Thoracic aorta (tissue), 2 donors: ENCODE results near the gene GPR155. TPM values are rescaled to one million over a fixed set of nuclear protein-coding genes. Genes with fewer than 3 reads are reported as not detected.

Experiments
- ATAC-seq: fragments of 150-250 bp; one replicate; pipeline ENCODE4 v1.8.0; 2017; ENCODE audit warnings: low read depth; ENCODE audit not compliant: insufficient number of reproducible peaks, low FRiP score
- DNase-seq: peaks from one replicate; pipeline ENCODE4 v3.0.0-alpha.2; 2020; ENCODE audit warnings: low spot score
- H3K27ac ChIP-seq, 2 donors: fragments of 200-600 bp; sonication (generic); 1 replicate in 1 of 2; 2 replicates in 1 of 2; pipeline ENCODE4 v1.5.1; 2016; ENCODE audit warnings: mild to moderate bottlenecking in 2 of 2, moderate library complexity in 2 of 2
- H3K27me3 ChIP-seq: fragments of 200-600 bp; sonication (generic); replicated peaks from 2 replicates; pipeline ENCODE4 v1.6.0; 2016; ENCODE audit warnings: mild to moderate bottlenecking; ENCODE audit not compliant: insufficient read depth
- H3K36me3 ChIP-seq: fragments of 200-600 bp; sonication (generic); one replicate; pipeline ENCODE4 v1.5.1; 2016
- H3K4me1 ChIP-seq, 2 donors: fragments of 200-600 bp; sonication (generic); 1 replicate in 1 of 2; 2 replicates in 1 of 2; pipeline versions ENCODE4 v1.5.1 to v1.6.0; 2016; ENCODE audit warnings: low read depth in 2 of 2, mild to moderate bottlenecking in 1 of 2; ENCODE audit not compliant: control insufficient read depth in 1 of 2
- H3K4me3 ChIP-seq: fragments of 200-600 bp; sonication (generic); 2 replicates; pipeline ENCODE4 v1.5.1; 2016; ENCODE audit warnings: mild to moderate bottlenecking
- H3K9me3 ChIP-seq: fragments of 200-600 bp; sonication (generic); 2 replicates; pipeline ENCODE4 v1.5.1; 2016
- total RNA-seq, 2 donors: library from RNA; depleted of rRNA; stranded (reverse); fragments of >200 nt; gene quantifications; one replicate each; pipeline versions ENCODE4 v1.1.0 to v1.2.3, GENCODE V29; 2016
- TF ChIP-seq, protein P1 (sequence below): fragments of 200-600 bp; sonication (generic); IDR thresholded peaks from one replicate; pipeline ENCODE4 v1.5.1; 2019; ENCODE audit warnings: antibody characterized with exemption

The GPR155 gene
- total RNA-seq, 2 donors from 2014 or later = 6.6 to 6.8 TPM

DNA sequence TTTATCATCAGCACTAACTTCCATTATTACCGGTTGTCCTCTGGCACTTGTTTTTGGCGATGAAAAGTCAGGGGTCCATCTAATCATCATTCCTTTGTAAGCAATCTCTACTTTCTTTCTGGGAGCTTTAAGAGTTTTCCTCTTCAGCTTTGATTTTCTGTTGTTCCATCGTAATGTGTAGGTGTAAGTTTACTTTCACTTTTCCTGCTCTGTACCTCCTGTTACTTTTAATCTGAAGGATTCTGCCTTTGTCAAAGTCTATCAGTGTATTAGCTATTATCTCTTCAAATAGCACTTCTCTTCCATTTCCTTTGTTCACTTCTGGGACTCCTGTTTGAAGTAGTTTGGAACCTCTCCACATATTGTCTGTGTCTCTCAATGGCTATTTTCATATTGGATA, 25.5 kb upstream of the GPR155 start:
- no peak overlapping the region for H3K27ac ChIP-seq
- H3K36me3 ChIP-seq = no peaks in the 10 kb centered on the region
- ATAC-seq (no peak), DNase-seq (no peak)
- peaks cover 6% of the 10 kb centered on the region for H3K9me3 ChIP-seq
- TF ChIP-seq, protein P1, sequence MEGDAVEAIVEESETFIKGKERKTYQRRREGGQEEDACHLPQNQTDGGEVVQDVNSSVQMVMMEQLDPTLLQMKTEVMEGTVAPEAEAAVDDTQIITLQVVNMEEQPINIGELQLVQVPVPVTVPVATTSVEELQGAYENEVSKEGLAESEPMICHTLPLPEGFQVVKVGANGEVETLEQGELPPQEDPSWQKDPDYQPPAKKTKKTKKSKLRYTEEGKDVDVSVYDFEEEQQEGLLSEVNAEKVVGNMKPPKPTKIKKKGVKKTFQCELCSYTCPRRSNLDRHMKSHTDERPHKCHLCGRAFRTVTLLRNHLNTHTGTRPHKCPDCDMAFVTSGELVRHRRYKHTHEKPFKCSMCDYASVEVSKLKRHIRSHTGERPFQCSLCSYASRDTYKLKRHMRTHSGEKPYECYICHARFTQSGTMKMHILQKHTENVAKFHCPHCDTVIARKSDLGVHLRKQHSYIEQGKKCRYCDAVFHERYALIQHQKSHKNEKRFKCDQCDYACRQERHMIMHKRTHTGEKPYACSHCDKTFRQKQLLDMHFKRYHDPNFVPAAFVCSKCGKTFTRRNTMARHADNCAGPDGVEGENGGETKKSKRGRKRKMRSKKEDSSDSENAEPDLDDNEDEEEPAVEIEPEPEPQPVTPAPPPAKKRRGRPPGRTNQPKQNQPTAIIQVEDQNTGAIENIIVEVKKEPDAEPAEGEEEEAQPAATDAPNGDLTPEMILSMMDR = no peak
- no peaks in the 10 kb centered on the region for H3K4me1 ChIP-seq
- no peaks in the 10 kb centered on the region for H3K27me3 ChIP-seq
- H3K4me3 ChIP-seq = no peak overlapping the region

DNA sequence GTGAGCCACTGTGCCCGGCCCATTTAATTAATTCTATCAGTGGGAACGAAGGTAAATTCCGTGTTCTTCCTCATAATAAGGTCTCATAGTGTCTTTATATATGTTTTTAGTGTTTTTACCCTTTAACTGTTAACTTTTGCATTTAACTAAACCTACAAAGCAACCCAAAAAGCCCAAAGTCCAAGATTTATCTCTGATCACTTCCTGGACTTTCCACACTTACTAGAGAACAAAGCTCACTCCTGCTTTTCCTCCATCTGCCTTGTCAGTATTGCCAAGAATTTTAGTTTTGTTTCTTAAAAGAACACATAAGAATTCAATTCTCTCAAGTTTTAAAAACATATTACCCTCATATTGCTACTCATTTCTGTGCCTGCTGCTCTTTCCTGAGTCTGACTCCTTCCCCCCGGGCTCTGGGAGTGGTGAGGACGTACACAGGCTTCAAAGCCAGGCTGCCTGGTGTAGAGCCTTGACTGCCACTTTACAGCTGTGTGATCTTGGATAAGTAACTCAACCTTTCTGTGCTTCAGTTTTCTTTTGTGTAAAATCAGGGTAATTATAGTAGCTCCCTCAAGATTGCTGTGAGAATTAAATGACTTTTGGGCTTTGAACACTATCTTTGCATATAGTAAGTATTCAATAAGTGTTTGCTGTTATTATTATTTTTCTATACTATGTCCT, 24.9 kb upstream of the GPR155 start:
- Histone ChIP-seq H3K4me1 (no peaks in the 10 kb centered on the region), H3K36me3 (no peaks in the 10 kb centered on the region), H3K27me3 (no peaks in the 10 kb centered on the region), H3K27ac (no peak overlapping the region), H3K4me3 (no peak overlapping the region), H3K9me3 (peaks cover 6% of the 10 kb centered on the region)
- TF ChIP-seq, protein P1 = no peak
- ATAC-seq (no peak), DNase-seq (no peak)

DNA sequence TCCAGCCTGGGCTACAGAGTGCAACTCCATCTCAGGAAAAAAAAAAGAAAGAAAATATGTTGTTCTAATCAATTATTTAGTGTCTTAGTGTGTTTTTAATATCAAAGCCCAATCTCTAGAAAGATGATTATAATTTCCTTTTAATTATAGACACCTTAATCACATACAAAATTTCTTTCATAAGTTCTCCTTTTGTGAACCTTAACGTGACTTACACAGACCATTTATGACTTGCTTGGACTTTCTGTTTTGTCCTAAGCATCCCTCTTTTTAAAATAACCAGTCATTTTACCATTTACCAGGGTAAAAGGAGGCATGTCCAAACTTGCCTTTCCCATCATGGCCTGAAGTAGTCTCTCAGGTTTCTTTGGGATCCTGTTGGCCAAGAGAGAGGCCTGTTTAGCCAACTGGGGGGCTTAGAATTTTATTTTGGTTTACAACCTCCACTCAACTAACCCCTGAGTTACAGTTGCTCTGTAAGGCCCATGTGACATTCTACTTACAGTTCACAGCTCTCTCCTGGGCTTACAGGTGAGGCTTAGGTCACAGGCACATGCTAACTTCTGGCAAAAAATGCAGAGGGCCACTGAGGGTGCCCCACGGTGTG, 23.9 kb upstream of the GPR155 start:
- peaks cover 6% of the 10 kb centered on the region for H3K9me3 ChIP-seq
- no peak for ATAC-seq
- no peak overlapping the region for H3K27ac ChIP-seq
- DNase-seq = no peak
- TF ChIP-seq, protein P1 = no peak
- no peaks in the 10 kb centered on the region for H3K36me3 ChIP-seq
- H3K4me3 ChIP-seq = no peak overlapping the region
- no peaks in the 10 kb centered on the region for H3K27me3 ChIP-seq
- H3K4me1 ChIP-seq = no peaks in the 10 kb centered on the region

DNA sequence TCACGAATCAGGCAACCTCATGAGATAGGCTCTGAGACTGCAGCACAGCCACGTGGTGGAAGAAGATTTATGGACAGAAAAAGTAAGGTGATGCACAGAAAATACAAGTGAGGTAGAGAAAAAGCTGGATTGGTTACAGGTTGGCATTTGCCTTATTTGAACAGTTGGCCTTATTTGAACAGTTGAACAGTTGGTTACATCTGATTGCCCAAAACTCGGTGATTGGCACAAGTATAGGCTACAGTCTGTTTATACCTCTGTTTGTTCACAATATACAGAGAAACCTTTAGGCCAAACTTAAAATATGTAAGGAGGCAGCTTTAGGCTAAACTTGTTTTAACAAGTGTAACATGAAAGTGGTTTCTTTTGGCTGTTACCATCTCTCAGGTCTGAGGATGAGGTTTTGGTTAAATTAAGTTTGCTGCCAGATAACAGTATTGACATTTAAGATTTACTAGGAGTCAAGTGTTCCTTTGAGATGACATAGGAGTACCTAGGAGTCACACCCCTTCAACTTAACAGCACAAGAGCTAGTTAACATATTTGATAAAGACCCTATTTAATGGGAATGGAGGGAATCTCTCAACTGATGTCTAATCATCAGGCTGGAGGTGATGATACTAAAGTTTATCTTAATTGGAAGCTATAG, 16.5 kb upstream of the GPR155 start:
- H3K4me1 ChIP-seq = no peaks in the 10 kb centered on the region
- H3K4me3 ChIP-seq = no peak overlapping the region
- H3K9me3 ChIP-seq = no peaks in the 10 kb centered on the region
- no peaks in the 10 kb centered on the region for H3K27me3 ChIP-seq
- no peaks in the 10 kb centered on the region for H3K36me3 ChIP-seq
- TF ChIP-seq, protein P1 = no peak
- ATAC-seq = no peak
- no peak for DNase-seq
- H3K27ac ChIP-seq = no peak overlapping the region

DNA sequence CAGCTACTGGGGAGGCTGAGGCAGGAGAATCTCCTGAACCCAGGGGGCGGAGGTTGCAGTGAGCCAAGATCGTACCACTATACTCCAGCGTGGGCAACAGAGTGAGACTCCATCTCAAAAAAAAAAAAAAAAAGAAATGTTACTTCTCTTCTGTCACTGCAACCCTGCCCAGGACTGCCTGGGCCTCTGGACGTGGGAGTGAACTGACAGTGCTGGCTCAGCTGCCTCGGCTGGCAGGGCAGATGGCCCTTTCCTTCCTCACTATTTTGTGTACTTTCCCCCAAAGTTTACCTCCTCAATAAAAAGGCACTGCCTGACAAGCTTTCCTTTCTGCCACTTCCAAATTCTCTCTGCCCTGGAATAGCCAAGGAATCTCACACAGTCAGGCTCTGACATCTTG, 12.5 kb upstream of the GPR155 start:
- DNase-seq = no peak
- TF ChIP-seq, protein P1 = no peak
- no peak overlapping the region for H3K4me3 ChIP-seq
- no peaks in the 10 kb centered on the region for H3K9me3 ChIP-seq
- H3K4me1 ChIP-seq = no peaks in the 10 kb centered on the region
- H3K36me3 ChIP-seq = no peaks in the 10 kb centered on the region
- no peaks in the 10 kb centered on the region for H3K27me3 ChIP-seq
- no peak for ATAC-seq
- H3K27ac ChIP-seq = no peak overlapping the region
